Measurements from ENCODE around the gene C14orf180.

DNA sequence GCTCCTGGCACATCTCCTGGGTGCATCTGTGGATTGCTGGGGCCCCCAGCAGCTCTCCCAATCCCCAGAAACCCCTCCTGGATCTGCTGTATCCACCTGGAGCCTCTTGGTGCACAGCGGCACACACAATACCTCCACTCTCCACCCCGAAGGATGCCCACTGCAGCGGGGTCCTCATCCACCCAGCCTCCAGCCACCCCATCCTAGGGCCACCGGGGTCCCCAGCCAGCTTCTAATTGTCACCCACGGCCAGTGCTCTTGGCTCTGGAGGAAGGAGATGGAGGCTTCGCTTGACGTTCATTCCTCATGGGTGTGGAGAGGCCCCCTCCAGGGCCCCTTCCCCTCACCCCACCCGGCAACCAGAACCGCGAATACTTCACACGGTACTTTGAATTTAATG, 56.6 kb downstream of the C14orf180 start:
- TF ChIP-seq CTCF (IDR thresholded peaks at IDR 0.05) = no peak
- TF ChIP-seq POLR2A (IDR thresholded peaks at IDR 0.05) = no peak
